HG03095 (cell line): ENCODE measurements around the gene ISYNA1.

Experiments used
- ATAC-seq: cut with Tn5 transposase; IDR thresholded peaks from one replicate; pipeline ENCODE4 v1.9.1; 2021; ENCODE audit warnings: moderate library complexity; ENCODE audit not compliant: unreplicated experiment

ISYNA1 gene

GRCh38 chr19:18445262-18445948, 7.5 kb upstream of the ISYNA1 start:
- no peak for ATAC-seq

- ATAC-seq = no peak
These were observed 6.6 kb upstream of the ISYNA1 start for GRCh38 chr19:18444513-18444912.

DNA sequence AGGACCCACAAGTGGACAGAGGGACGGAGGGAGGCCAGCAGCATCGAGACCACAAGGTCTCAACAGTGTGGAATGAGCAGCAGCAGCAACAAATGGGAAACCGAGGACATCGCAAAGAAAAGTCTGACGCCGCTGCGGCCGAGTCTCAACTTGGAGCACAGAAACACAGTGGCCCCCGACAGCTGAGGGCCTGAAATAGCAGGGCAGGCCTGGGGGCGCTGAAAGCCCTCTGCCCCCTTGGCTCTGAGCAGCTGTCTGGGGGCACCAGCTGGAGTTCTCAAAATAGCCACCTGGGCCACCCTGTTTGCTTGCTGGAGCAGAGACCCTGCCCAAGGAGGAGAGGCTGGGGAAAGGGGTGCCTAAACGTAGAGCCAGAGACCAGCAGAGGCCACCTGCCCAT, 5.9 kb upstream of the ISYNA1 start:
- ATAC-seq = no peak

GRCh38 chr19:18443406-18443805, 5.5 kb upstream of the ISYNA1 start:
- ATAC-seq = no peak

DNA sequence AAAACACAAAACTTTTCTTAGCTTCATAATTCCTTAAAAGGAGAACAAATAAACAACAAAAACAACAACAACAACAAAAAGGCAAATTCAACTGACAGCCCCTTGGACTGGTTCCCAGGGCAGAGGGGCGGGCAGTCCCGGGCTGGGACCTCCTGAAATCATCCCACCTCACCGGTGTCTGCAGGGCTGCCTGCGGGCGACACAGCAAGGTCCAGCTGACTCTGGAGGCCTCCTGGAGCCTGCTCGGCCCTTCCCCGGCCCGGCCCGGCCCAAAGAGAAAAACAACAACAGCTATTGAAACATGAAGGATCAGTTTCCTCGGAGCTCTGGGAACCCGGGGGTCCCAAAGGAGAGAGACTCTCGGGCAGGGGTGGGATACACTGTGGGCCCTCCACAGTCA, 5.0 kb upstream of the ISYNA1 start:
- no peak for ATAC-seq

- no peak for ATAC-seq
These were observed 4.2 kb upstream of the ISYNA1 start for GRCh38 chr19:18441804-18442788.

DNA sequence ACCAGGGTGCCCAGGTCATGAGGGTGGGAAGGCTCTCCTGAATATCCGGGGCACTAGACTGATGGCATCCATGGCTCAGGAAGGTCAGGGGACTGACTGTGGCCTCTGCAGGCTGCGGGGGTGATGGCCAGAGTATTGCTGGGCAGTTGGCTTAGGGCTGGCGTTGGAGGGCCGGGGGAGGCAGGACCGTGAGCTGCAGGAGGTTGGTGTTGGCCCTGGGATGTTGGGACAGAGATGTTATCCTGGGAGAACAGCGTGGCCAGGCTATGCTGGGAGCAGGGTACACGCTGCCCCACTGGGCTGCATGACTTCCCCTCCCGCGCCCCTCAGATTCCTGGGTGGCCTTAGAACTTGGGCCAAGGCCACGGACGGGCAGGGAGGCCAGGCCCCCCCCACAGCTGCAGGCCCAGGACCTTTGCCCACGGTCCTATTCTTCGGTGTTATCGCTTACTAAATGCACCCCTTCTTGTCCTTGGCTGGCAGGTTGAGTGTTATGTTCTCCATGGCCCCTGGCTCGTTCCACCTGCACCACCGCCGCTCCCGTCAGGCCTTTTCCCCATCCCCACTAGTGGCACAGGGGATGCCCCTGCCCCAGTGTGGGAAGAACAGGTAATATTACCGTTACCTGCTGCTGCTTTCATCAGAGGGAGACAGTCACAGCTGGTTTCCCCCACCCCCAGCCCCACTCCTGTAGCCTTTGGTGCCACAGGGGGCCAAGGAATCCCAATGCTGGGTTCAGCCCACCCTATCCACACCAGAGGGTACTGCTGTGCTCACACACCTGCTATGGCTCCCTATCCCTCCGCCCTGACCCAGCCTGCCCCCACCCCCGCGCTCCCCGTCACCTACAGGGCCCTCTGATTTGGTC, 3.2 kb upstream of the ISYNA1 start:
- no peak for ATAC-seq

- no peak for ATAC-seq
These were observed 2.5 kb upstream of the ISYNA1 start for GRCh38 chr19:18440415-18440877.

DNA sequence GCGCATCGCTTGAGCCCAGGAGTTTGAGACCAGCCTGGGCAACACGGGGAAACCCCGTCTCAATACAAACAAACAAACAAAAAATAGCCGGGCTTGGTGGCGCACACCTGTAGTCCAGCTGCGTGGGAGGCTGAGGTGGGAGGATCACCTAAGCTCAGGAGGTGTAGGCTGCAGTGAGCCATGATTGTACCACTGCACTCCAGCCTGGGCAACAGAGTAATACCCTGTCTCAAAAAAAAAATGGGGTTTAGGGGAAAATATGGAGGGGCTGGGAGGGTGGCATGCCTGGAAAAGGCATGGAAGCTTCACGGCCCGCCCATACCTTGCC, 1.9 kb upstream of the ISYNA1 start:
- no peak for ATAC-seq

DNA sequence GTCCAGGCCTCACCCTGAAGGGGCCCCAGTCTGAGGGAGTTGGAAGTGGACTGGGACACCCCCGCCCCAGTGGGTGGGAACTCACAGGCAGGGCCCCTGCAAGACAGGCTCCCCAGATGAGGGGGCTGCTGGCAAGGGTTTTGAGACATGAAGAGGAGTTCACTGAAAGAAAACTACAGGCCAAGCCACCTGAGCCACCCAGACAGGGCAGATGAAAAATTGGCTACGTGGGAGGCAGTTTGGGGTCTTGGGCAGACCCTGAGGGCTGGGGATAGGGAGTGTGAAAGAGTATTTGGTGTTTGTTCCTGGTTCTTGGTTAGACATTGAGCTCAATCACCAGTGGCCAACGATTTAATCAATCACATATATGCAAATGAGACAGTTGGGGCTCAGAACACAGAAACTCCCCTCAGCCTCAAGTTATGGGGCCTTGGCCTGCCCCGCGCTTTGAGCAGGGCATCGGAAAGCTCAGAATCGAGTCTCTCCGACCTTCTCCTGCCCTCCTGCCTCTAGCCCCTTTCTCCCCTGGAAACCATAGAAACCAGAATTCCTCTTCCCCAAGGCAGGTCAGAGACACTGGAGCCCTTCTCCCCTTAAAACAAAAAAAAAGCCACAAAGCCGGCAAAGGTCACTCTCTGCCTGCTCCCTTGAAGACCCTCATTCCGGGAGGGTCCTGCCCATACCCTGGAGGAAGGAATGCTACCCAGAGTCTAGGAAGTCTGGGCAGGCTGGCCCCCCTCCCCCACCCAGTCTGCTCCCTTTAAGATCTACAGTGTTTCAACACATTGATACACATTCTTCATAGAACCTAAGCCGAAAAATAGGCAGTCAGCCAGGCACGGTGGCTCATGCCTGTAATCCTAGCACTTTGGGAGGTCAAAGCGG, 1.3 kb upstream of the ISYNA1 start:
- no peak for ATAC-seq

- no peak for ATAC-seq
These were observed 545 bp upstream of the ISYNA1 start for GRCh38 chr19:18438331-18439024.

DNA sequence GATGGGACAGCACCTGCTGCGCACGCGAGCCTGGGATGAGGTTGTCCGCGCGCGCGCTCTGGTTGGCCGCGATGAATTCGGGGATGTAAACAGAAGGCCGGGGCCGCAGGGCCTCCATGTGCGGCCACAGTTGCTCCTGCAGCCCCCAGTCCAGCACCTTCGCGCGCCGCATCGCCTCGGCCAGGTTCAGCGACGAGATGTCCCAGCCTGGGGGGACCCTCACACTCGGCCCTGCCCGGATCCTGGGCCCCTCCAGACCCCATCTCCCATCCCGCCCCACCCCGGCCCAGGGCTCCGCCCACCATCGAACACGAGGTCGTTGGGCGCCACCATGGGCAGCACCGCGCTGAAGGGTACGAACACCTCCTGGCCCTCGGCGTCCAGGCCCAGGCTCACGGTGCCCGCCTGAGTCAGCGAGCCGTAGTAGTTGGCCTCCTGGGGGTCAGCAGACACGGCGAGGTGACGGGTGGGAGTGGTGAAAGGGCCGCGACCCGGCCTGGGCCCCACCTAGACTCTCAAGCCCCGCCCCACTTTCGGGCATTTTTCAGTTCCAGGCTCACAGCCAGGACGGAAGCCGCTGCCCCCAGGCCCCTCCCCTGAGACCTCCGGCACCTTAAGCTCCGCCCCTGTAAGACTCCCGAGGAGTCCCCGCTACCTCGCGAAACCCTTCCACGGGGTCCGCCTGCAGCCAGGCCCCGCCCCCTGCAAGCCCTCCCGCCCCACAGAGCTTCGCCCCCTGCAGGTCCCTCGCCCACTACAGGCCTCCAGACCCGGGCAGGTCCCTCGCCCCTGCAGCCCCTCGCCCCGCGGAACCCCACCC, 1.1 kb downstream of the ISYNA1 start:
- peak; percentile 45 for ATAC-seq

DNA sequence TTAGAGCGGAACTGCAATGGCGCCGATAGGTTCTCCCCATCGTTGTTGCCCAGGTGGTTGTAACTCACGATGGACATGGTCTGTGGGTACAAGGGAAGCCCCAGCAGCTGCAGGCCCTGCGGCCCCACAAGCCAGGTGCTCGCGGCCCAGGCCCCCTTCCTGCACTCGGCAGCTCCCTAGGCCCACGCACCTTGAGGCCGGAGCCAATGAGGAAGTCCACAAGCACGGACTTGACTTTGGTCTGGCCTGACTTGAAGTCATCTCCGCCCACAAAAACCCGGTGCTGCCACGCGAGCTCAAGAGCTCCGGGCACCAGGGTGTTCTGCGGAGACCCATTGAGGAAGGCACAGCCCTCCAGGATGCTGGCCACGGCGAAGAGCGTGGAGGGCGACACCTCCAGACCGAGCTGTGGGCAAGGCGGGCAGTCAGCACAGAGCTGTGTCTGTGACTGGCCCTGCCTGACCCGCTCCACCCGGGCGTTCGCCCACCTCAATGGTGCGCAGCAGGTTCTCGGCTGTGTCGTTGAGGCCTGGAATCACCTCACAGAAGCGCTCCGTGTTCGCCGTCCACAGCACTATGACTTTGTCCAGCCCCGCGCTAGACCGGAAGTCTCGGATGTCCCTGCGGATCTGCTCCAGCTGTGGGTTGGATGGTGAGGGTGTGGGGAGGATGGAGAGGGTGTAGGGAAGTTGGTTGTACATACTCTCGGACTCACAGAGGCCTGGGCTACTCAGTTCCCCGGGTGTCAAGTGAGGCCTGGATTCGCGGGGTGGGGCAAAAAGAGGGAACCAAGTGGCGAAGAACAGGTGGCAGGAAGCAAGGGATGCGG, 1.9 kb downstream of the ISYNA1 start:
- no peak for ATAC-seq

- no peak for ATAC-seq
These were observed 2.6 kb downstream of the ISYNA1 start for GRCh38 chr19:18435178-18435841.

DNA sequence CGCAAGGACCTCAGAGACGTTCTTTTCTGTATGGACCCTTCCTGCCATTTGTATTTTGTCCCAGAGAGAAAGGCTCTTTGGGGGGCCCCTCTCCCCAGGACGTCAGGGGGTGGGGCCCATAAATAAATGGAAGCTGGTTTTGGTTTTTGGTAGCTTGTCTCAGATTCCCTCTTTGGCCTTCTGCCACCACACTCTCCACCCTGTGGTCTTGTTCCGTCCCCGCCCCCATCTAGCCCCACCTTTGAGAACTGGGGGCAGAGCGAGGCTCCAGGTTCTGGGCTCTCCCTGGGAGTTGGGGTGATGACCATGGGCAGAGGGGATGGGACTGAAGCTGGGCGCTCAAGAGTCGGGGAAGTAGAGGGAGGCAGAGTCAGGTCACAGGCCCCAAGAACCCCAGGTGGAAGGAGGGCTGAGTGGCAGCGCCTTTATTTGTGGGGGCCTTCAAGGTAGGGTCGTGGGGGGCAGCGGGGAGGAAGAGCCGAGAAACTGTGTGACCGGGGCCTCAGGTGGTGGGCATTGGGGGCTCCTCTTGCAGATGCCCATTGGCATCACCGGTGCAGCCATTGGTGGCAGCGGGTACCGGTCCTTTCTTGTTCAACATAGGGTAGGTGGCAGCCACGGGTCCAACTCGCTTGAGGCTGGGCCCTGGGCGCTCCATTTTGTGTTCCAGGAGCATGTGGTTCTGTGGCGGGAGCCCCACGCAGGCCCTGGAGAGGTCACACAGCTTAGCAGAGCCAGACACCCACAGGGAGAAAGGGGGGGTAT, 3.3 kb downstream of the ISYNA1 start:
- no peak for ATAC-seq

DNA sequence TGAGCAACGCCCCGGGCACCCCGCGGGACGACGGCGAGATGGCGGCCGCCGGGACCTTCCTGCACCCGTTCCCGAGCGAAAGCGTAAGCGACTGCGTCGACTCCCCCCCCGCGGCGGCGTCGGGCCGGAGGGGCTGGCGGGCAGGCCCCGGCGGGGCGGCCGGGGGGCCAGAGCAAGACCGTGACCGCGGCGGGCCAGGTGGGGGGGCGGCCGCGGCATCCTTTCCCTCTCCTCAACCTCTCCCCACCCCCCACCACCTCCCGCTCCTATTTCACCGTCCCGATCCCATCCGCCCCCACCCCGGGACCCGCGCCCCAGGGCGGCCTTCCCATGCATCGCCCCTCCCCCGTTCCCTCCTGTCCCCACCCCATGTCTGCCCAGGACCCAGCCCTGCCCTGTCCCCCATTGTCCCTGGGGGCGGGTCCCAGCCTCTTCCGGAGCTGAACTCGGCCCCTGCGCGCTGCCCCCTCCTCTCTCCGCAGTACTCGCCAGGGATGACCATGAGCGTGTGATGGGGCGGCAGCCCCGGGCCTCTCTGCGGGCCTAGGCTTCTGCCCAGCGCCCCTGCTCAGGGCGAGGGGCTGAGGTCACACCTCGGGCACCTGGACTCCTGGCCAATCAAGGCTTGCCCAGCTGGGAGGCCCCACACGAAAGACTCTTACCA, 4.1 kb downstream of the ISYNA1 start:
- no peak for ATAC-seq
